ENCODE data around the gene TUBGCP2.
"Not testable (repeated sequence)": the region's sequence is repeated elsewhere in the genome, so short reads cannot be mapped to it uniquely, and the experiment has no call there.

Gene TUBGCP2

GRCh38 chr10:133235265-133235855, 73.3 kb downstream of the TUBGCP2 start:
- no peak for DNase-seq

DNA sequence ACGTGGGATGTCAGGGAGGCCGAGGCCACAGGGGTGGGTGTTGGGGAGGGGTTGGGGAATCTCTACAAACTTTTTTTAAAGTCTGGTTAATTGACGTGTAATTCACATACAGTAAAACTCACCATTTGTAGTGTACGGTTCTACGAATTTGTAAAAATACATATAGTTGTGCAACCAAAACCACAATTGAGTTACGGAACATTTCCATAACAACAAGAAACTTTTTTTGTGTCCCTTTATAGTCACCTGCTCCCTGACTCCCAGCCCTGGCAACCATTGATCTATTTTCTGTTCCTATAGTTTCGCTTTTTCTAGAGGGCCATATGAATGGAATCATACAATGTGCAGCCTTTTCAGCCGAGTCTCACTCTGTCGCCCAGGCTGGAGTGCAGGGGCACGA, 73.9 kb downstream of the TUBGCP2 start:
- DNase-seq, result not testable (repeated sequence)

GRCh38 chr10:133231946-133232574, 76.6 kb downstream of the TUBGCP2 start:
- DNase-seq, result no peak

GRCh38 chr10:133231244-133231945, 77.3 kb downstream of the TUBGCP2 start:
- DNase-seq, result no peak

GRCh38 chr10:133230387-133231195, 78.1 kb downstream of the TUBGCP2 start:
- DNase-seq, result no peak

DNA sequence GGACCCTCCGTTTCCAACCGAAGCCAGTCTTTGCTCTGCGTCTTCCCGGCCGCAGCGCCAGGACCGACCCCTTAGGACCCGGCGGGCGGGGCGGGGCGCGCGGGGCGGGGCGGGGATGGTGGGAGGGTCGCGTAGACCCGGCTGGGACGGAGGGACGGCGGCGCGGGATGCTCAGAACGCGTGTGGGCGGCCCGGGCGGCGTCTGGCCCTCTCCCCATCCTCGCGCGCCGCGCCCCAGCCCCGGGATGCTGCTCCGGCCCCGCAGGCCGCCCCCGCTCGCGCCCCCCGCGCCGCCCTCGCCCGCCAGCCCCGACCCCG, 78.7 kb downstream of the TUBGCP2 start, which contains the start of gene UTF1:
TSS of gene UTF1 (plus strand) at position 174 of the 318 bp plus-strand sequence. CDS start at position 246, 72 bp downstream.
- peak in 1 of 56 donors; percentile 33 for DNase-seq

DNA sequence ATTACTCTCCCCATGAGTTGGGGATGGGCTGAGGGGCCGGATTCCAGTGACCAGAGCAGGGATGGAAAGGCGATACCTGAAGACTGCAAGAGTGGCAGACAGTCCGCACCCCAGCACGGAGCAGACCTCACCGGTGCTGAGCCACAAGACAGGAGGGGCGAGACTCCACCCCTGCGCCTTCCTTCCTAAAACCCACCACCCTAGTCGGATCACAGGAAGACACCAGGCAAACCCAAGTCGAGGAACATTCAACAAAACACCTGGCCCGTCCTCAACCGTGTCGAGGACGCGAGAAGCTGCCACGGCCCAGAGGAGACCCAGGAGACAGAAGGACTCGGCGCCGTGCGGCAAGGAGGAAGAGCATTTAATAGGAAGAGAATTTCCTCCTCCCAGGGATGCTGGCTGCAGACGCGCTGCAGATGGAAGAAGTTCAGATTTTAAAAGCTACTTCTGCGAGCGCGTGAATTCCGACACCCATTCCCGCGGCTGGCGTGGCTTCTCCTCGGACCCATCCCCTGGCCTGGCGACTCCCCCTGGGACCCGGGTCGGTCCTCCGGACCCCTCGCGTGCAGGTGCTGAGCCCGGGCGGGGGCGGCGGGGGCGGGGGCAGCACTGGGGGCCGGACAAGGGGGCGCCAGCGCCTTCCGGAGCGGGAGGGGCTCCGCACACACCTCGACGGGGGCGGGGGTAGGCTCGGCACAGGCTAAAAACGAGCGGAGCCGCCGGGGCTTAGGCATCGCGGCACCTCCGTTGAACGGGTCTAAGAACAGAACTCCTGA, 79.2 kb downstream of the TUBGCP2 start:
- DNase-seq, result no peak
